Skeletal muscle cell (primary cell): Measurements from ENCODE around the gene ACSM4.
"Not testable (repeated sequence)": the region's sequence is repeated elsewhere in the genome, so short reads cannot be mapped to it uniquely, and the experiment has no call there.

ENCODE experiments used
- DNase-seq: peaks from one replicate; pipeline ENCODE4 v3.0.0-alpha.2; 2010; ENCODE audit warnings: low read depth
- H3K4me3 ChIP-seq: 2 replicates; pipeline ENCODE4 v1.5.1; 2011; ENCODE audit warnings: low read depth, mild to moderate bottlenecking, control low read depth, low read length, moderate library complexity

ACSM4 gene

DNA sequence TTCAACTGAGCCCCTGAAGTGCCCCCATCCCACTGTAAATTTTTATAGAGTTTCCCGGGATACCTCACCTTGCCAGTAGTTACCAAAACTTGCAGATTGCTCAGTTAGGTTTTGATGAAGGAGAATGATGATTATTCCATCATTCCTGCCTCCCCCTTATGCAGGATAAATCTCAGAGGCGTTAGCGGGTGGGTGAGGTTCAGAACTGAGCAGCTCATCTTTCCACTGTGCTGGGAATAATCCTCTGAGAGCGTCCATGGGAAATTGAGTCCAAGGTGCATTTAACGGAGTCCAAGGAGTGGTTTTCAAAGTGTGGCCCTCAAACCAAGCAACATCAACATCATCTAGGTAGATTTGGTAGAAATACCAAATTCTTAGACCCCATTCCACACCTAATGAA is 18.7 kb downstream of the ACSM4 start:
- DNase-seq = no peak
- no peak overlapping the region for H3K4me3 ChIP-seq

DNA sequence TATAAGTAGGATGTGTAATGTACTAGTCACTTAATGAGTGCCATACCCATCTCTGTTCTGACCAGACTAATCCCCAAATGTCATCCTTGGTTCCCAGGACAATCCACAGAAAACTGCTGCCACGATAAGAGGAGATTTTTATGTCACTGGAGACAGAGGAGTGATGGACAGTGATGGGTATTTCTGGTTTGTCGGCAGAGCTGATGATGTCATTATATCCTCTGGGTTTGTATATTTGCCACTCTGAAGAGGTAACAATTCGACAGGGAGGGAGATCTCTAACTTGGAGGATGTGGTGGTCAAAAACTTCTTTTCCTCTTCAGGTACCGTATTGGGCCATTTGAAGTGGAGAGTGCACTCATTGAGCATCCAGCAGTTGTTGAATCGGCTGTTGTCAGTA is 20.3 kb downstream of the ACSM4 start:
- DNase-seq = no peak

DNA sequence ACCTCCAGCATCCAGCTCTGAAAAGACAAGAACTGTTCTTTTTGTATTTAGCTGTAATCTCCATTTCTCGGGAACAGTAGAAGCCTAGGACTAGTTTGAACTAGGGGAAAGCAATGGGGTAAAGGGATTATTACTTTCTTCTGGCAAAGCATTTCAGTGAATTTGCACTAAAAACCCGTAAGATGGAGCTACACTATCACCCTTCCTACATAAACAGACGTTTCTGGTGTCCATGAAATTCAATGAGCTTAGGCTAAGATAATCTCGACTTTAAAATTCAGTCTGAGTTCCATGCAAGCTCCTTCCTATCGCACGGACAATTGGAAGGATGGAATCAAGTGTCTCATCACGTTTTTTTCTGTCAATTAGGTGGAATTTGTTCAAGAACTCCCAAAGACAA is 24.0 kb downstream of the ACSM4 start:
- no peak for DNase-seq
- H3K4me3 ChIP-seq = no peak overlapping the region

More for the DNA sequence above, 20.3 kb downstream of the ACSM4 start:
- H3K4me3 ChIP-seq = no peak overlapping the region

DNA sequence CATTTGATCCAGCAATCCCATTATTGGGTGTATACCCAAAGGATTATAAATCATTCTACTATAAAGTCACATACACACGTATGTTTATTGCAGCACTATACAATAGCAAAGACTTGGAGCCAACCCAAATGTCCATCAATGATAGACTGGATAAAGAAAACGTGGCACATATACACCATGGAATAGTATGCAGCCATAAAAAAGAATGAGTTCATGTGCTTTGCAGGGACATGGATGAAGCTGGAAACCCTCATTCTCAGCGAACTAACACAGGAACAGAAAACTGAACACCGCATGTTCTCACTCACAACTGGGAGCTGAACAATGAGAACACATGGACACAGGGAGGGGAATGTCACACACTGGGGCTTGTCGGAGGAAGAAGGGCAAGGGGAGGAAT is 33.9 kb downstream of the ACSM4 start:
- not testable (repeated sequence) for H3K4me3 ChIP-seq, DNase-seq

DNA sequence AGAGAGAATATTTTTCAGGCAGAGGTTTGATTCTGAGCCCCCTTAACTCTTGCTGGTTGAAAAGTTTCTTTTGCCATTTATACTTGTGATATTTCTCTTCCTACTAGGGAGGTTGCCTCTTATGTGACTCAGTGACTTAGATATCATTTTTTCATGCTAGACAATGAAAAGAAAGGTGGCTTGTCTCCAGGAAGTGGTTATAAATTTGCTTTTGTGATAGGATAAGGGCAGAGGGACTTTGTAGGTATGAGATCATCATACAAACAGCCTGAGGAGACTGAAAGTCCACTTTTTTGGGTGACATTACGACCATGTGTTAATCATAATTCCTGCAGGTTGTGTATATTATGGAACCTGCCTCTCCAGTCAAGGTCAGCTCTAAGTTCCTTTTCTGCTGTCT is 35.8 kb downstream of the ACSM4 start:
- no peak for DNase-seq

DNA sequence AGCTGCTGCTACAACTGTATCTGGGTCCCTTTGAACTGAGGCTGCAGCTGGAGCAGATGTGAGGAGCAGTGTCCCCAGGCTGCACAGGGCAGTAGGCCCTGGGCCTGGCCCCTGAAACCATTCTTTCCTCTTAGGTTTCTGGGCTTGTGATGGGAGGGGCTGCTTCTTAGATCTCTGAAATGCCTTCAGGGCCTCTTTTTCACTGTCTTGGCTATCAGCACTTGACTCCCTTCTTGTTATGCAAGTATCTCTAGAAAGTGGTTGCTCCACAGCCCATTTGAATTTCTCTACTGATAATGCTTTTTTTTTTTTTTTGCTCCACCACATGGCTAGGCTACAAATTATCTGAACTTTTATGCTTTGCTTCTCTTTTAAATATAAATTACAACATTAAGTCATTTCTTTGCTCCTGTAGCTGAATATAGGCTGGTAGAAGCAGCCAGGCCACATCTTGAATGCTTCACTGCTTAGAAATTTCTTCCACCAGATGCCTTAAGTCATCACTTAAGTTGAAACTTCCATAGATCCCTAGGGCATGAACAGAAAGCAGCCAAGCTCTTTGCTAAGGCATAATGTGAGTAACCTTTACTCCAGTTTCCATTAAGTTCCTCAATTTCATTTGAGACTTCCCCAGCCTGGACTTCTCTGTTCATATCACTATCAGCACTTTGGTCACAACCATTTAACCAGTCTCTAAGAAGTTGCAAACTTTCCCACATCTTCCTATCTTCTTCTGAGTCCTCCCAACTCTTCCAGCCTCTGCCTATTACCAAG is 41.1 kb downstream of the ACSM4 start:
- no peak for DNase-seq
- H3K4me3 ChIP-seq = no peak overlapping the region

More for the DNA sequence above, 35.8 kb downstream of the ACSM4 start:
- H3K4me3 ChIP-seq = no peak overlapping the region

DNA sequence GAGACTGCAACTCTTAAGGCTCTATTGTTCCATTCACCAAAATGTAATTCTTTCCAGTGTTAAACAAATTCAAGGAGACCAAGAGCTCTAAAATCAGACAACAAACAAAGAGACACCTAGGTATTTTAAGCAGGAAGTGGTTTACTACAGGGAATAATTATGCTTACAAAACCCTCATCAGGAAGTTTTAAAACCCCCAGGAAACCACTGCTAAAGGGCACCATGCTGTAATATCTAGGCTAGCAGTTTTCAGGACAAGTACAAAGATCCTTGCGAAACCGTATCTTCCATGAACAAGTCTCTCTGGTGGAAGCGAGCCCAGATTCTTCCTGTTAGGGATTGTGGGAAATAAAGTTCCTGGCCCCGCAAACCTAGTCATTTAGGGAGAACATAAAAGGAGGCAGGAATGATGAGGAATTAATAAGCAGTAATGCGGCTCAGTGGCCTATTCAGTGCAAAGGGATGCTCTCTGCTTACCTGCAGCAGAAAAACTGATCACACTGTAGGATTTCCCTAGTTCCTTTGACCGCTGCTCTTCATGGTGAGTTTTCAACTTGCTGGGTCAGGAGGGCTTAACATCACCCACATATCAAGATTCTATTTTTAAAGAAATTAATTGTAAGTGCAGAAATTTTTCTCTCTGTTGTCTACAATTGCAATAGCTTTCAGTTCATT is 42.8 kb downstream of the ACSM4 start:
- no peak for DNase-seq
- H3K4me3 ChIP-seq = no peak overlapping the region

DNA sequence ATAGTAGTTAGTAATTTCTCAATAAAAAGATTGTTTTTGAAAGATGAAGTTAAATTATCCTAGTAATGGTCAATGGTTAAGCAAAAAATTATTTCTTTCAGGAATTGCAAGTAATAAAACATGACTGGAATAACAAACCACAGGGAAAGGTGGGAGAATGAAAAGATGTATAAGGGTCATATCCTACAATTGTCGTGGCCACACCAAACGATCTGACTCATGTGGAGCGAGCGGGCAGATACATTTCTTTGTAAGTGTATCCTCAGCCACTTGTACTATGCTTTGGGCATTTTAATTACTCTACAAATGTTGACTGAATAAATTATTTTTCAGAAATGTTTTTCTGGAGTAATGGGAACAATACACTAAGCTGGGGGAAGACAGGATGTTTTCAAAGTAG is 45.5 kb downstream of the ACSM4 start:
- H3K4me3 ChIP-seq = no peak overlapping the region
- no peak for DNase-seq

DNA sequence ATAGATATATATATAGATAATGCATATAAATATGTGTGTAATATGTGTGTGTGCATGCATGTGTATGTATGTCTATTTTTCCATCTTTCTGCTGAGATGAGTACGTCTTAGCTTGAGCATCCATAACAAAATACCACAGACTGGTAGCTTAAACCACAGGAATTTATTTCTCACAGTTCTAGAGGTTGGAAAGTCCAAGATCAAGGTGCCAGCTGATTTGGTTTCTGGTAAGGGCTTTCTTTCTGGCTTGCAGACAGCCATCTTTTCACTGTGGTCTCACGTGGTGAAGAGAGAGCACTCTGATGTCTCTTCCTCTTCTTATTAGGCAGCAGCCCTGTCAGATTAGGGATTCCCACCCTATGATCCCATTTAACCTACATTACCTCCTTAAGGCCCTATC is 47.3 kb downstream of the ACSM4 start:
- no peak overlapping the region for H3K4me3 ChIP-seq
- no peak for DNase-seq

DNA sequence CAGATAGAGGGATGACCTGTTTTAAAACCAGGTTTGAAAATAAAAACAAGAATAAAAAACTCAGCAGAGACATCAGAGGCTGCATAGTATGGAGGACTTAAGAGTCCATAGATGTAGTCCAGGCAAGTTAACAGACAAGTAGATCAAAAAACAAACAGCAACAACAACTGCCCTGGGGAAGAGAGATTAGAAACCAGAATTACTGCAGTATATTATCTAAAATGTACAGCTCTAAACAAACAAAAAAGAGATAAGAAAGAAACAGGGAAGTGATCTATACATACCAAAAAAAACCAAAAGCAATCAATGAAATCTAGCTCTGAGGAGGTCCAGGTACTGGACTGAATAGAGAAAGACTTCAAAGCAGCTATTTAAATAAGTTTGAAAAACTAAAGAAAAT is 48.8 kb downstream of the ACSM4 start:
- no peak for DNase-seq
- no peak overlapping the region for H3K4me3 ChIP-seq

DNA sequence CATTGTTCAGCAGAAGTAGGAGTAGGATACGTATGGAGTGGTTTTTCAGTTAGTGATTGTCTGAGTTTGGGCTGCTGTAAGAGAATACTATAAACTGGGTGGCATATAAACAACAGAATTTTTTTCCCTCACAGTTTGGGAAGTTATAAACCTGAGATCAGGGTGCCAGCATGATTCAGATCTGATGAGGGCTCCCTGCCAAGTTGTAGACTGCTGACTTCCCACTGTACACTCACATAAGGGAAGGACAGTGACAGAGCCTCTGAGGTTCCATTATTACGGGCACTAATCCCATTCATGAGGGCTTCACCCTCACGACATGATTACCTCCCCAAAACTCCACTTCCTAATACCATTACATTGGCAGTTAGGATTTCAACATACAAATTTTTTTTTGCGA is 50.7 kb downstream of the ACSM4 start:
- DNase-seq = no peak
- H3K4me3 ChIP-seq = no peak overlapping the region

DNA sequence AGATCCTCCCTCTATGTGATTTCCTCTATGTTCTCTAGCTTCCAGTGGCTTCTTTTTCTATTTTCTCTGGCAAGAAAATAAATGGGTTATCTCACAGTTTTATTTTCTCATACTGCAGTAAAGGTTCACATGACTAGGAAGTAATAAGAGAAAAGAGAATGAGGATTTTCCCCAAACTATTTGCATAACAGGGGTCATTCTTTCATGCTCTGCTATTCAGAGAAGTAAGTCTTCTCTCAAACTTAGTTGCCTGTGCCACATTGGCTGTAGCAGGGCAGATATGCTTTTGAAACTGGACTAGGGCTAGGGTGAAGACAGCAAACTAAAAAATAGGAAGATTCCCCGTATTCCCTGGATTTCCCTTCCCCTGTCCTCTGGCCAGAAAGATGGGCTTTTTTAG is 57.4 kb downstream of the ACSM4 start:
- no peak overlapping the region for H3K4me3 ChIP-seq
- no peak for DNase-seq

DNA sequence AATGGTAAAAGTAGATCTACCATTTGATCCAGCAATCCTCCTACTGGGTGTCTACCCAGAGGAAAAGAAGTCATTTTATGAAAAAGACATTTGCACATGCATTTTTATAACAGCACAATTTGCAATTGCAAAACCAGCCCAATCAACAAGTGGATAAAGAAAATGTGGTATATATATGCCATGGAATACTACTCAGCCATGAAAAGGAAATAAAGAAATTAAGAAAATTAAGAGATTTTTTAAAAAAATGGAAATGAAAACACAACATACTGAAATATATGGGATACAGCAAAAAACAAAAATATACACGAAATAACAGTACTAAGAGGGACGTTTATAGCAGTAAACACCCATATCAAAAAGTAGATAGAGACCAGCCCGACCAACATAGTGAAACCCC is 58.9 kb downstream of the ACSM4 start:
- DNase-seq = no peak
- no peak overlapping the region for H3K4me3 ChIP-seq

DNA sequence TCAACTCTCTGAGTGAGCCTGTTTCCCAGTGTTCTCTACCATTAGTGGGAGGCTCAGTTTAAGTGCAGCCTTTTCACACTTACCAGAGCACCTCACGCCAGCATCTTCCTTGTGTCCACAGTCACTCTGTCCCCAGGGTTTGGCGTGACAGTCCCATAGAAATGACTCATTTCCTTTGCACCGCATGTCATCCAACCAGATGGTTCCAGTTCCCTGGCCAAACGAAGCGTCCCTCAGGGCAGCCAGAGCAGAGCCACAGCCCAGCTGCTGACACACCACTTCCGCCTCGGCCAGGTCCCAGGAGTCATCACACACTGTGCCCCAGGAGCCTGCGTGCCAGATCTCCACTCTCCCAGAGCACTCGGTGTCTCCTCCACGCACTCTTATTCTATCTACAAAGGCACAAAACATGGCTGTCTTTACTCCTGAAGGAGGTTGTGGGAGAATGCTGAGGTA is 65.4 kb downstream of the ACSM4 start:
- H3K4me3 ChIP-seq = no peak overlapping the region
- no peak for DNase-seq

DNA sequence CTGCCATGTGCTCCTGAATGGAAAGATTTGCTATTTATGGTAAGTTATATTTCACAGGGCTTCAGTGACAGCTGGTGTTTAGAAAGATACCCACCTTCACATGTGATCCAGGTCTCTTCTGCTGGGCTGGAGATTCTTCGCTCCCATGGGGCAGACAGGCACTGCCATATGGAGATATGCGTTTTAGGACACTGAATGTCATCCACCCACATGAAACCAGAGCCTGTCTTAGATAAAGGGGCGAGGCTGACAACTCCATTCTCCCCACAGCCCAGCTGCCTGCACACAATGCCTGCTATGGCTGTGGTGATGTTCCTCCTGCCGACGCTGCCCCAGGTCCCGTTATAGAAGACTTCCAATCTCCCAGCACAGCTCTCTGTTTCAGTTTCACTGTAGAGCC is 69.4 kb downstream of the ACSM4 start:
- no peak overlapping the region for H3K4me3 ChIP-seq
- DNase-seq = no peak

DNA sequence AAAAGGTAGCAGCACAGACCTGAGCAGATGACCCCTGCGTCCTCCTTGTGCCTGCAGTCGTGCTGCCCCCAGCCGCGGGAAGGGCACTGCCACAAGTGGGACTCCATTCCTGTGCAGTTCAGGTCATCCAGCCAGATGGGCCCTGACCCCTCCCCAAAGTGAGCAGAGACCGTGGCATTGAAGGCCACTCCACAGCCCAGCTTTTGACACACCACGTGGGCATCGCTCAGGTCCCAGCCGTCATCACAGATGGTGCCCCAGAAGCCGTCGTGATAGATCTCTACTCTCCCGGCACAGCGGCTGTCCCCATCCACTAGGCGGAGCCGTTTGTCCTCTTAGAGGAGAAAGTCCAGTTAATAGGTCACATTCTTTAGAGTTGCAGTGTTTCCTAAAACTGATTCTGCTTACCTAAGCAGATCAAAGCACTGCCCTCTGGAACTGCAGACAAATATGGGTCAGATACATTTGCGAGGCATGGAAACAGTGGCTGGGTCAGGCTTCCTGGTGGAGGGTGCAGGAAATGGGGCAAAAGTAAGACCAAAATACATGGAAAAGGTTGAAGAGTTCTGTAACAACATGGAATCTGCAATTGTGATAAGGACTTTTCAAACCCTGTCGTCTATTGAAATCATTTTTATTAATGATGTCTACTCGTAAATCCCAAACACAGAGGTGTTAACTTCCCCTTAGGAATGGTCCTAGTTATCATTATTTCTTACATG is 70.7 kb downstream of the ACSM4 start:
- no peak for DNase-seq
- H3K4me3 ChIP-seq = no peak overlapping the region

DNA sequence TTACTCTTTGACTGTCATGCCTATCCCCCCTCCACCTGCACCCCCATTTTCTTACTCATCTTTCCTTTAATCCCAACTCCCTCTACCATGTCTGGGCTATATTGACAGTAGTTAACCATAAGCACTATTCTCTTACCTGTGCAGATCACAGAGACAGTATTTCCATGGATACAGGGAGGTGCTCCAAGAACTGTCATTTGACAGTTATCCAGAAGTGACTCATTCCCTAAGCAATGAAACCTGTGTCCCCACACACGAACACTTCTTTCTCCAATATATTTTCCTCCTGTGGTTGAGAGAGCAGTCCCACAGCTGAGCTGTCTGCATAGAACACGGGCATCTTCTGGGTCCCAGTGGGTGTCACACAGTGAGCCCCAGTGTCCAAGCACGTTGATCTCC is 71.3 kb downstream of the ACSM4 start:
- H3K4me3 ChIP-seq = no peak overlapping the region
- DNase-seq = no peak

DNA sequence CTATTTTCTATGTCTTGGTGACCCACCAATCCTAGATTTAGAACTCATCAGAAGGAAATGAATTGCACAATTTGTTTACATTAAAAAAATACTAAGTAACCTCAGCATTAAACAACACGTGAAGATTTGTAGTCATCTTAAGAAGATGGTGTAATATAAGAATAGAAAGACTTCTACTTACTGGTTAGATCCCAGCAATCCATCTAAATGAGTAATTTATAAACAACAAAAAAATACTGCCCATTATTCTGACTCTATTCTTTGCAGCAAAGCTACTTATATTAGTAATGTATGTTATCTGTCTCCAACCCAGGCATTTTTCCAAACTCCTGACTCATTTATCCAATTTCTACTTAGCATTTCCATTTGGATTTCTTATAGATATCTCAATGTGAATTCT is 72.3 kb downstream of the ACSM4 start:
- DNase-seq = peak; percentile 24
- H3K4me3 ChIP-seq = no peak overlapping the region
